VCaP (cell line): ENCODE results near the gene CD209.

Source experiments
- H3K27ac ChIP-seq: fragments of 450-650 bp; 2 replicates; pipeline ENCODE4 v1.5.1; 2017
- CTCF ChIP-seq: fragments of 450-650 bp; conservative IDR thresholded peaks from 2 replicates; pipeline ENCODE4 v1.5.1; 2017; ENCODE audit warnings: mild to moderate bottlenecking, moderate library complexity

Gene CD209

GRCh38 chr19:7701049-7701653 is 46.2 kb downstream of the CD209 start:
- H3K27ac ChIP-seq = no peak overlapping the region
- no peak for TF ChIP-seq CTCF

- H3K27ac ChIP-seq = no peak overlapping the region
- TF ChIP-seq CTCF = no peak
Measured at GRCh38 chr19:7699417-7700401, 47.6 kb downstream of the CD209 start.

- no peak for TF ChIP-seq CTCF
- no peak overlapping the region for H3K27ac ChIP-seq
Measured at GRCh38 chr19:7699003-7699402, 48.3 kb downstream of the CD209 start.

- no peak for TF ChIP-seq CTCF
Measured at GRCh38 chr19:7698583-7698982, 48.8 kb downstream of the CD209 start.

GRCh38 chr19:7697721-7698287 is 49.5 kb downstream of the CD209 start:
- no peak overlapping the region for H3K27ac ChIP-seq

More at GRCh38 chr19:7698583-7698982, 48.8 kb downstream of the CD209 start:
- H3K27ac ChIP-seq = no peak overlapping the region

GRCh38 chr19:7694499-7694898 is 52.8 kb downstream of the CD209 start:
- no peak overlapping the region for H3K27ac ChIP-seq
- TF ChIP-seq CTCF = no peak

More at GRCh38 chr19:7697721-7698287, 49.5 kb downstream of the CD209 start:
- no peak for TF ChIP-seq CTCF

- TF ChIP-seq CTCF = no peak
- H3K27ac ChIP-seq = no peak overlapping the region
Measured at GRCh38 chr19:7692417-7693088, 54.8 kb downstream of the CD209 start.
